HG03060 (cell line): ENCODE data around the gene C10orf67.
"Not testable (repeated sequence)": the region's sequence is repeated elsewhere in the genome, so short reads cannot be mapped to it uniquely, and the experiment has no call there.

Source experiments
- ATAC-seq: cut with Tn5 transposase; IDR thresholded peaks from one replicate; pipeline ENCODE4 v1.9.1; 2021; ENCODE audit warnings: low read depth, moderate number of reproducible peaks; ENCODE audit not compliant: unreplicated experiment

C10orf67 gene

GRCh38 chr10:23344241-23344841 is at the start of gene C10orf67:
C10orf67 (minus strand) TSS chr10:23344797; CDS start chr10:23344774, 23 bp downstream.
- no peak for ATAC-seq

GRCh38 chr10:23391821-23392220 is 47.2 kb upstream of the C10orf67 start:
- ATAC-seq: no peak

GRCh38 chr10:23390809-23391208 is 46.2 kb upstream of the C10orf67 start:
- no peak for ATAC-seq

GRCh38 chr10:23390408-23390807 is 45.8 kb upstream of the C10orf67 start:
- not testable (repeated sequence) for ATAC-seq

- not testable (repeated sequence) for ATAC-seq
Measured at GRCh38 chr10:23387516-23387915, 42.9 kb upstream of the C10orf67 start.

- no peak for ATAC-seq
Measured at GRCh38 chr10:23386052-23386451, 41.5 kb upstream of the C10orf67 start.

- ATAC-seq: no peak
Measured at GRCh38 chr10:23384364-23384763, 39.8 kb upstream of the C10orf67 start.

- no peak for ATAC-seq
Measured at GRCh38 chr10:23383637-23384036, 39.0 kb upstream of the C10orf67 start.

GRCh38 chr10:23381298-23382040 is 36.9 kb upstream of the C10orf67 start:
- ATAC-seq: no peak

GRCh38 chr10:23379686-23380085 is 35.1 kb upstream of the C10orf67 start:
- no peak for ATAC-seq

GRCh38 chr10:23376229-23376655 is 31.6 kb upstream of the C10orf67 start:
- ATAC-seq: no peak

GRCh38 chr10:23375366-23375765 is 30.8 kb upstream of the C10orf67 start:
- no peak for ATAC-seq

- ATAC-seq: no peak
Measured at GRCh38 chr10:23373156-23373555, 28.6 kb upstream of the C10orf67 start.

GRCh38 chr10:23371073-23371472 is 26.5 kb upstream of the C10orf67 start:
- no peak for ATAC-seq

GRCh38 chr10:23370106-23370505 is 25.5 kb upstream of the C10orf67 start:
- ATAC-seq: no peak

GRCh38 chr10:23368816-23369640 is 24.4 kb upstream of the C10orf67 start:
- ATAC-seq: peak; percentile 69

GRCh38 chr10:23367896-23368595 is 23.4 kb upstream of the C10orf67 start:
- ATAC-seq: no peak

- not testable (repeated sequence) for ATAC-seq
Measured at GRCh38 chr10:23365417-23366030, 20.9 kb upstream of the C10orf67 start.

- ATAC-seq: no peak
Measured at GRCh38 chr10:23364378-23364777, 19.8 kb upstream of the C10orf67 start.

- ATAC-seq: no peak
Measured at GRCh38 chr10:23363793-23364135, 19.2 kb upstream of the C10orf67 start.
